HG03108 (cell line): ENCODE results near the gene PFDN6.
"Not testable (repeated sequence)": the region's sequence is repeated elsewhere in the genome, so short reads cannot be mapped to it uniquely, and the experiment has no call there.

Source experiments
- ATAC-seq: cut with Tn5 transposase; IDR thresholded peaks from one replicate; pipeline ENCODE4 v1.9.1; 2021; ENCODE audit warnings: moderate library complexity; ENCODE audit not compliant: unreplicated experiment

Gene PFDN6

GRCh38 chr6:33273129-33273923, 16.1 kb upstream of the PFDN6 start:
- no peak for ATAC-seq

- no peak for ATAC-seq
These were observed 15.2 kb upstream of the PFDN6 start for GRCh38 chr6:33273924-33274902.

- ATAC-seq = not testable (repeated sequence)
These were observed 13.4 kb upstream of the PFDN6 start for GRCh38 chr6:33275795-33276580.

- no peak for ATAC-seq
These were observed 12.9 kb upstream of the PFDN6 start for GRCh38 chr6:33276581-33276863.

GRCh38 chr6:33276864-33277662, 12.3 kb upstream of the PFDN6 start, which contains the start of gene B3GALT4:
TSS of gene B3GALT4 (plus strand) at chr6:33277123. CDS start at chr6:33277420, 297 bp downstream.
- ATAC-seq = peak; percentile 53

GRCh38 chr6:33277663-33278391, 11.6 kb upstream of the PFDN6 start:
- ATAC-seq = no peak

- no peak for ATAC-seq
These were observed 11.0 kb upstream of the PFDN6 start for GRCh38 chr6:33278392-33278741.

GRCh38 chr6:33278810-33279209, 10.6 kb upstream of the PFDN6 start:
- ATAC-seq = no peak

GRCh38 chr6:33279257-33279695, 10.1 kb upstream of the PFDN6 start:
- ATAC-seq = no peak

- no peak for ATAC-seq
These were observed 9.4 kb upstream of the PFDN6 start for GRCh38 chr6:33279971-33280511.

- ATAC-seq = no peak
These were observed 8.9 kb upstream of the PFDN6 start for GRCh38 chr6:33280539-33280938.

GRCh38 chr6:33285214-33285613, 4.2 kb upstream of the PFDN6 start:
- ATAC-seq = not testable (repeated sequence)

GRCh38 chr6:33286946-33287914, 2.2 kb upstream of the PFDN6 start:
- ATAC-seq = no peak

- ATAC-seq = peak; percentile 7
These were observed 1.1 kb upstream of the PFDN6 start for GRCh38 chr6:33288141-33288920.

- no peak for ATAC-seq
These were observed 449 bp downstream of the PFDN6 start for GRCh38 chr6:33289784-33290315.

- no peak for ATAC-seq
These were observed 1.1 kb downstream of the PFDN6 start for GRCh38 chr6:33290459-33290858.

GRCh38 chr6:33292996-33293682, 3.7 kb downstream of the PFDN6 start:
- no peak for ATAC-seq
